ENCODE results near the gene TRABD2A. TPM values are rescaled to one million over a fixed set of nuclear protein-coding genes. Genes with fewer than 3 reads are reported as not detected.

The TRABD2A gene
- total RNA-seq, 6 experiments from 2014 or later, result 0.20 to 2.4 (median 0.43) TPM; not detected in 1

DNA sequence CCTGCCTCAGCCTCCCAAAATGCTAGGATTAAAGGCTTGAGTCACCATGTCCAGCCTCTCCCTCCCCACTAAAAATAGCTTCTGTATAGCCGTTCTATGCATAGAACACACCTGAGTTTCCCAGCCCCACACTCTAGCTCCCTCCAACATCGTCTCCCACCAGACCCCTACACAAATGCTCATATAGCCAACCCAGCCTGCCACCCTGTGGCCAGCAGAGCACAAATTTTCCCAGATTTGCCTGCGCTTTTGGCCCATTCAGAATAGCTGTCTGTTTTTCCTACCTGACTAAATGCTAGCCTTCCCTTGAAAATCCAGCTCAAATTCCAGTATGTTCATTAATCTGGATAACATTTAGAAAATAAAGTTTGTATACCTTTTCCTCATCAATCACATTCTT is 22.8 kb downstream of the TRABD2A start:
- H3K27me3 ChIP-seq, result no peaks in the 10 kb centered on the region
- ATAC-seq (no peak), DNase-seq (peak in 1 of 3 donors; percentile 30)
- intact Hi-C loops (cut with DNase I), result no loop called here
- no peak overlapping the region for H3K27ac ChIP-seq
- WGBS (ENCODE audit: insufficient coverage, low coverage, low lambda C conversion rate, missing lambda C conversion rate), result 83% methylated on average over 3 of the region's 3 CpGs
- no peaks in the 10 kb centered on the region for H3K4me1 ChIP-seq
- no peaks in the 10 kb centered on the region for H3K36me3 ChIP-seq
- H3K9me3 ChIP-seq, result no peaks in the 10 kb centered on the region
- H3K4me3 ChIP-seq, result no peak overlapping the region
- no peak for TF ChIP-seq POLR2A (IDR thresholded peaks at IDR 0.05)
- TF ChIP-seq, protein P1, sequence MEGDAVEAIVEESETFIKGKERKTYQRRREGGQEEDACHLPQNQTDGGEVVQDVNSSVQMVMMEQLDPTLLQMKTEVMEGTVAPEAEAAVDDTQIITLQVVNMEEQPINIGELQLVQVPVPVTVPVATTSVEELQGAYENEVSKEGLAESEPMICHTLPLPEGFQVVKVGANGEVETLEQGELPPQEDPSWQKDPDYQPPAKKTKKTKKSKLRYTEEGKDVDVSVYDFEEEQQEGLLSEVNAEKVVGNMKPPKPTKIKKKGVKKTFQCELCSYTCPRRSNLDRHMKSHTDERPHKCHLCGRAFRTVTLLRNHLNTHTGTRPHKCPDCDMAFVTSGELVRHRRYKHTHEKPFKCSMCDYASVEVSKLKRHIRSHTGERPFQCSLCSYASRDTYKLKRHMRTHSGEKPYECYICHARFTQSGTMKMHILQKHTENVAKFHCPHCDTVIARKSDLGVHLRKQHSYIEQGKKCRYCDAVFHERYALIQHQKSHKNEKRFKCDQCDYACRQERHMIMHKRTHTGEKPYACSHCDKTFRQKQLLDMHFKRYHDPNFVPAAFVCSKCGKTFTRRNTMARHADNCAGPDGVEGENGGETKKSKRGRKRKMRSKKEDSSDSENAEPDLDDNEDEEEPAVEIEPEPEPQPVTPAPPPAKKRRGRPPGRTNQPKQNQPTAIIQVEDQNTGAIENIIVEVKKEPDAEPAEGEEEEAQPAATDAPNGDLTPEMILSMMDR (IDR thresholded peaks at IDR 0.05), result peak in 3 of 4 donors; percentile 17 to 29 (median 20)

DNA sequence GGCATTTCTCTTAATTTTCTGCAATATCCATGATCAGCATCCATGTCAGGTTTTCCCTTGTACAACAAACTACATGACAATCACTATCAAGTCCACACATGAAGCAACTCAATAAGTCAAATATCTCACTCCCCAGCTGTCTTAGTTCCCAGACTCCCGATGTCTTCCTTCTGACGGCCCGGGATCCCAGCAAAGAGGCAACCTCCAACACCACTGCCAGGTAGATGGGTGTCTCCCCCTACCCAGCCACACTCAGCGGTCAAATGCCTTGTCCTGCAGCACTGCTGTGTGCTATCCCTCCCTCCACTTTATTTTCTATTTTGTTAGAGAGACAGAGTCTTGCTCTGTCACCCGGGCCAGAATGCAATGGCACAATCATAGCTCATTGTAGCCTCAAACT is 23.3 kb downstream of the TRABD2A start:
- Histone ChIP-seq H3K27ac (no peak overlapping the region), H3K9me3 (no peaks in the 10 kb centered on the region), H3K4me1 (no peaks in the 10 kb centered on the region), H3K27me3 (no peaks in the 10 kb centered on the region), H3K4me3 (no peak overlapping the region), H3K36me3 (no peaks in the 10 kb centered on the region)
- peak in 1 of 3 donors; percentile 17 for DNase-seq
- 82% methylated on average over 5 of the region's 5 CpGs for WGBS (ENCODE audit: insufficient coverage, low coverage, low lambda C conversion rate, missing lambda C conversion rate)
- ATAC-seq, result no peak
- intact Hi-C loops (cut with DNase I), result no loop called here
- TF ChIP-seq, protein P1 (IDR thresholded peaks at IDR 0.05), result no peak
- no peak for TF ChIP-seq POLR2A (IDR thresholded peaks at IDR 0.05)

DNA sequence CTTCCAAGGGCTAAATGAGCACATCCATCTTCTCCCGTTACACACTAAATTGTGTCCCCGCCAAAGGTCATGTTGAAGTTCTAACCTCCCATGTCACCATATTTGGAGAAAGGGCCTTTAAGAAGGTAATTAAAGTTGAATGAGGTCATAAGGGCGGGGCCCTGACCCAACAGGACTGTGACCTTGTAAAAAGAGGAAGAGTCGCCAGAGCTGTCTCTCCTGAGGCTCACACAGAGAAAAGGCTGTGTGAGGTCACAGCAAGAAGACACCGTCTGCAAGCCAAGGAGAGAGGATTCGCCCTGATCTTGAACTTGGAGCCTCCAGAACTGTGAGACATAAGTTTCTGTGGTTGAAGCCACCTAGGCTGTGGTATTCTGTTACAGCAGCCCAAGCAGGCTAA is 24.1 kb downstream of the TRABD2A start:
- WGBS (ENCODE audit: insufficient coverage, low coverage, low lambda C conversion rate, missing lambda C conversion rate), result 56% methylated on average over 5 of the region's 6 CpGs
- H3K36me3 ChIP-seq, result no peaks in the 10 kb centered on the region
- H3K4me1 ChIP-seq, result no peaks in the 10 kb centered on the region
- intact Hi-C loops (cut with DNase I), result no loop called here
- H3K27me3 ChIP-seq, result no peaks in the 10 kb centered on the region
- TF ChIP-seq, protein P1 (IDR thresholded peaks at IDR 0.05), result no peak
- no peak for TF ChIP-seq POLR2A (IDR thresholded peaks at IDR 0.05)
- ATAC-seq, result peak in 1 of 4 donors; percentile 14
- H3K27ac ChIP-seq, result no peak overlapping the region
- no peak overlapping the region for H3K4me3 ChIP-seq
- no peaks in the 10 kb centered on the region for H3K9me3 ChIP-seq
- DNase-seq, result no peak

DNA sequence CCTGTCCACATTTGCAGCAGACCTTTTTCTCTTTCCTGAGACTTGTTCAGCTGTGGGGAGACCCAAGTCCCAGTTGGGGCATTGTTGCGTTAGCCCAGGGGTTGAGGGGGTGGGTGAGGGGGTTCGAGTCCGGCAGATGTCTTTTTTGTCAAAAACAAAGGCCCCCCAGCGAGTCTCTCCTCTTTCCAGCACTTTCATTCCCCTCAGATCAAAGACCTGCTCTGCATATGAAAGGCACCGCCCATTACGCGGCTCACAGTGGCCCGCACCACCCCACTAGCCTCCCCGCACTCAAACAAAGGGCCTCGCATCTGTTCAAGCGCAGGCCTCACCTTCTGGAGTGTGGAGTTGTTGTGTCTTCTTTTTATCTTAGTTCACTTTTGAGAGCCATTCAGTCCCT is 25.2 kb downstream of the TRABD2A start:
- intact Hi-C loops (cut with DNase I), result no loop called here
- TF ChIP-seq, protein P1 (IDR thresholded peaks at IDR 0.05), result no peak
- ATAC-seq, result no peak

DNA sequence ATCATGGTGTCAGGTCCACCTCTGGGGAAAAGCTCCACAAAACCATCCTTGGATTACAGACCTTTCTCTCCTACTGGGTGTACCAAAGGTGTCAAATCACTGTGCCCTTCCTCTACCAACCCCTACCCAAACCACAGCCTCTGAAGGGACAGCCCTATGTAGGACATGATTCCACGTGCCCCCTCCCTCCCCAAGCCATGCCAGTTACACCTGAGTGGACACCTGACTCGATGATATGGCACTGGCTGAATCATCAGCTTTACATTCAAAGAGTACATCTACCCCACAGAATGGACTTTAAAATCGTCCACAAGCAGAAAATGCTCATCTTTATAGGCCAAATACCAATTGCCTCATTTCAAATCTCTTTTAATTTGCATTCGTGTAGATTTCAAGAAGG is 26.0 kb downstream of the TRABD2A start:
- H3K27me3 ChIP-seq, result no peaks in the 10 kb centered on the region
- H3K9me3 ChIP-seq, result no peaks in the 10 kb centered on the region
- no peak overlapping the region for H3K4me3 ChIP-seq
- intact Hi-C loops (cut with DNase I), result no loop called here
- TF ChIP-seq, protein P1 (IDR thresholded peaks at IDR 0.05), result no peak
- TF ChIP-seq POLR2A (IDR thresholded peaks at IDR 0.05), result no peak
- H3K36me3 ChIP-seq, result no peaks in the 10 kb centered on the region
- no peak overlapping the region for H3K27ac ChIP-seq
- ATAC-seq, result no peak
- H3K4me1 ChIP-seq, result no peaks in the 10 kb centered on the region
- DNase-seq, result peak in 1 of 3 donors; percentile 31
- WGBS (ENCODE audit: insufficient coverage, low coverage, low lambda C conversion rate, missing lambda C conversion rate), result 54% methylated on average over 4 of the region's 4 CpGs

More for the DNA sequence above, 25.2 kb downstream of the TRABD2A start:
- H3K4me1 ChIP-seq, result no peaks in the 10 kb centered on the region
- WGBS (ENCODE audit: insufficient coverage, low coverage, low lambda C conversion rate, missing lambda C conversion rate), result 59% methylated on average over 11 of the region's 11 CpGs
- no peaks in the 10 kb centered on the region for H3K27me3 ChIP-seq
- no peaks in the 10 kb centered on the region for H3K9me3 ChIP-seq
- no peak overlapping the region for H3K27ac ChIP-seq
- peak in 1 of 3 donors; percentile 18 for DNase-seq
- H3K36me3 ChIP-seq, result no peaks in the 10 kb centered on the region
- H3K4me3 ChIP-seq, result no peak overlapping the region
